OCI-LY7 (cell line): ENCODE measurements around the gene DEAF1. TPM values are rescaled to one million over a fixed set of nuclear protein-coding genes. Genes with fewer than 3 reads are reported as not detected.

ENCODE experiments used
- BruUV-seq: library from RNA; stranded (reverse); fragments of 400-500 nt; replicated peaks from 2 replicates; lab custom pipeline; 2021; lab: Mats Ljungman, UMichigan
- CTCF ChIA-PET: fragments of 300-600 bp; sonication (Branson Sonifier 250); formaldehyde crosslinking; loops from one replicate; lab custom pipeline; 2022; ENCODE audit warnings: antibody characterized with exemption; ENCODE audit not compliant: unreplicated experiment; lab: Charles Lee
- POLR2A ChIA-PET: fragments of 300-600 bp; sonication (Branson Sonifier 250); formaldehyde crosslinking; loops from one replicate; lab custom pipeline; 2022; ENCODE audit warnings: antibody characterized with exemption; lab: Charles Lee
- DNase-seq: peaks from one replicate; pipeline ENCODE4 v3.0.0-alpha.2; 2015; ENCODE audit warnings: low spot score
- H2AFZ ChIP-seq: fragments of 200-600 bp; sonication (generic), shearing (Covaris generic); 2 replicates; pipeline ENCODE4 v1.6.1; 2014; ENCODE audit warnings: mild to moderate bottlenecking, antibody characterized with exemption, low read length, moderate library complexity
- H3K27ac ChIP-seq: fragments of 200-600 bp; sonication (generic); 2 replicates; pipeline ENCODE4 v1.5.1; 2014; ENCODE audit warnings: mixed run types, low read depth, mild to moderate bottlenecking, moderate library complexity, low read length, inconsistent platforms; ENCODE audit not compliant: poor library complexity, severe bottlenecking
- H3K36me3 ChIP-seq: fragments of 200-600 bp; sonication (generic); 2 replicates; pipeline ENCODE4 v1.6.1; 2014; ENCODE audit warnings: mild to moderate bottlenecking, antibody characterized with exemption, low read length, moderate library complexity, mixed read lengths; ENCODE audit not compliant: insufficient read depth
- H3K4me1 ChIP-seq: fragments of 200-600 bp; sonication (generic); 2 replicates; pipeline ENCODE4 v1.5.1; 2014; ENCODE audit warnings: mild to moderate bottlenecking, low read length; ENCODE audit not compliant: insufficient read depth, poor library complexity, severe bottlenecking
- H3K4me2 ChIP-seq: fragments of 200-600 bp; sonication (generic); 2 replicates; pipeline ENCODE4 v1.6.1; 2014; ENCODE audit warnings: mild to moderate bottlenecking, low read length
- H3K4me3 ChIP-seq: fragments of 200-600 bp; sonication (generic); 2 replicates; pipeline ENCODE4 v1.5.1; 2014; ENCODE audit warnings: mild to moderate bottlenecking, low read depth, low read length; ENCODE audit not compliant: poor library complexity, severe bottlenecking
- H3K79me2 ChIP-seq: fragments of 200-600 bp; sonication (generic); 2 replicates; pipeline ENCODE4 v1.6.1; 2016; ENCODE audit warnings: low read depth, mild to moderate bottlenecking, low read length, moderate library complexity, mixed read lengths; ENCODE audit not compliant: insufficient read depth
- H3K9me2 ChIP-seq: fragments of 200-600 bp; sonication (generic); 2 replicates; pipeline ENCODE4 v1.6.1; 2016; ENCODE audit warnings: mild to moderate bottlenecking, low read length, mixed read lengths; ENCODE audit not compliant: insufficient read depth
- H3K9me3 ChIP-seq: fragments of 200-600 bp; sonication (generic); 2 replicates; pipeline ENCODE4 v1.6.1; 2014; ENCODE audit warnings: mild to moderate bottlenecking, mixed run types, low read length, mixed read lengths
- H4K20me1 ChIP-seq: fragments of 200-600 bp; sonication (generic); 2 replicates; pipeline ENCODE4 v1.6.1; 2014; ENCODE audit warnings: mild to moderate bottlenecking, antibody characterized with exemption, low read length, moderate library complexity, mixed read lengths; ENCODE audit not compliant: insufficient read depth
- EZH2phosphoT487 ChIP-seq: fragments of 200-600 bp; sonication (generic); IDR thresholded peaks from 2 replicates; pipeline ENCODE4 v1.6.1; 2018; ENCODE audit warnings: low read depth, borderline replicate concordance, mild to moderate bottlenecking, mixed run types, antibody characterized with exemption, low read length, moderate library complexity, mixed read lengths
- intact Hi-C: fragments of 100-400 bp; cut with micrococcal nuclease; formaldehyde crosslinking; loops from one replicate; pipeline ENCODE4 v1.10.0; 2022; ENCODE audit not compliant: unreplicated experiment
- total RNA-seq, 2 experiments: library from RNA; depleted of rRNA in 1 of 2; stranded (reverse); fragments of >200 nt in 1 of 2; shearing (Covaris generic) in 1 of 2; gene quantifications; 2 replicates each; pipeline ENCODE4 v1.2.3, GENCODE V29; 2014 to 2022
- TF ChIP-seq, protein P1 (sequence below): fragments of 200-600 bp; sonication (generic); conservative IDR thresholded peaks from 2 replicates; pipeline ENCODE4 v1.5.1; 2014; ENCODE audit warnings: mild to moderate bottlenecking, antibody characterized with exemption, low read length, moderate library complexity, mixed read lengths

Gene DEAF1
- total RNA-seq, 2 experiments from 2014 or later, result 42.7 to 66.2 TPM

DNA sequence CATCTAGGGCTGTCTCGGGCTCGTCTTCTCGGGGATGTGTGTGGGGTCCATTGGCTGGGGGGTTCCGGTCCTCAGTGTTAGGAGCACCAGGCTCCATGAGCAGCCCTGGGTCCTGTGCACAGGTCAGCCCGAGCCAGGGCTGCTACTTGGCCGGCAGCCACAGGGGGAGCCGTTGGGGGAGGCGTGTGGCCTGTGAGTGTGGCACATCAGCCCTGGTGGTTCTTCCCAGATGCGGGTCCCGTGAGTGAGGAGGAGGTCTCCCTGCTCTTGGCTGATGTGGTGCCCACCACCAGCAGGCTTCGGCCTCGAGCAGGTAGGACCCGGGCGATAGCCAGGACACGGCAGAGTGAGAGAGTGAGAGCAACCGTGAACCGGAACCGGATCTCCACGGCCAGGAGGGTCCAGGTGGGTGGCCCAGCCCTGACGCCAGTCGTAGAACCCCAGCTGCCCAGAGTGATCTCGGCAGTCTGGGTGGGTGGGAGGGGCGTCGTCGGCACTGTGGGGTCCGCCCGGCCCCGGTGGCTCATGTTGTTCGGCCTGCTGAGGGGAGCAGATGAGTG is 97.8 kb downstream of the DEAF1 start:
- H3K4me2 ChIP-seq, result no peak overlapping the region
- H4K20me1 ChIP-seq, result no peaks in the 10 kb centered on the region
- H3K9me2 ChIP-seq, result no peaks in the 10 kb centered on the region
- no TSS peak for BruUV-seq
- peaks cover 90% of the 10 kb centered on the region for H3K36me3 ChIP-seq
- H3K9me3 ChIP-seq, result no peaks in the 10 kb centered on the region
- intact Hi-C loops, result no loop called here
- no peak overlapping the region for H3K27ac ChIP-seq
- DNase-seq, result no peak
- no peaks in the 10 kb centered on the region for H3K4me1 ChIP-seq
- H3K79me2 ChIP-seq, result no peaks in the 10 kb centered on the region
- ChIA-PET POLR2A (no interaction called here), CTCF (no interaction called here)
- TF ChIP-seq, protein P1, sequence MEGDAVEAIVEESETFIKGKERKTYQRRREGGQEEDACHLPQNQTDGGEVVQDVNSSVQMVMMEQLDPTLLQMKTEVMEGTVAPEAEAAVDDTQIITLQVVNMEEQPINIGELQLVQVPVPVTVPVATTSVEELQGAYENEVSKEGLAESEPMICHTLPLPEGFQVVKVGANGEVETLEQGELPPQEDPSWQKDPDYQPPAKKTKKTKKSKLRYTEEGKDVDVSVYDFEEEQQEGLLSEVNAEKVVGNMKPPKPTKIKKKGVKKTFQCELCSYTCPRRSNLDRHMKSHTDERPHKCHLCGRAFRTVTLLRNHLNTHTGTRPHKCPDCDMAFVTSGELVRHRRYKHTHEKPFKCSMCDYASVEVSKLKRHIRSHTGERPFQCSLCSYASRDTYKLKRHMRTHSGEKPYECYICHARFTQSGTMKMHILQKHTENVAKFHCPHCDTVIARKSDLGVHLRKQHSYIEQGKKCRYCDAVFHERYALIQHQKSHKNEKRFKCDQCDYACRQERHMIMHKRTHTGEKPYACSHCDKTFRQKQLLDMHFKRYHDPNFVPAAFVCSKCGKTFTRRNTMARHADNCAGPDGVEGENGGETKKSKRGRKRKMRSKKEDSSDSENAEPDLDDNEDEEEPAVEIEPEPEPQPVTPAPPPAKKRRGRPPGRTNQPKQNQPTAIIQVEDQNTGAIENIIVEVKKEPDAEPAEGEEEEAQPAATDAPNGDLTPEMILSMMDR, result peak; percentile 48
- TF ChIP-seq EZH2phosphoT487, result no peak
- H2AFZ ChIP-seq, result no peak overlapping the region
- no peak overlapping the region for H3K4me3 ChIP-seq

DNA sequence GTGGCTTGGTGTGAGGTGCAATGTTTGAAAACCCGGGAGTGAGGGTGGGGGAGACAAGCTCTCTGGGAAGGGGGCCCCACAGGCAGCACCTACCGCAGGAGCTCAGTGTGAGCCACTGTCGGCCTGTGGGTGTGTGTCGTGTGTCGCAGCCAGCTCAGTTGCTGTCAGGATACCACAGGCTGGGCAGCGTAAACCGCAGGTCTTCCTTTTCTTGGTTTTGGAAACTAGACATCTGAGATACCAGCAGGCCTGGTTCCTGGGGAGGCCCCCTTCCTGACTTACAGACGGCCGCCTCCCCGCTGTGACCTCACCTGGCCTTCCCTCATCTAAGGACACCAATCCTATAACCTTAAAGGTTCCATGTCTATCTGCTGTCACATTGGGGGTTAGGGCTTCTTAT is 98.6 kb downstream of the DEAF1 start:
- Histone ChIP-seq H3K27ac (no peak overlapping the region), H3K9me3 (no peaks in the 10 kb centered on the region), H4K20me1 (no peaks in the 10 kb centered on the region), H3K4me3 (no peak overlapping the region), H3K79me2 (no peaks in the 10 kb centered on the region), H3K4me1 (no peaks in the 10 kb centered on the region), H3K4me2 (no peak overlapping the region), H2AFZ (no peak overlapping the region), H3K36me3 (peaks cover 87% of the 10 kb centered on the region), H3K9me2 (no peaks in the 10 kb centered on the region)
- intact Hi-C loops, result no loop called here
- TF ChIP-seq EZH2phosphoT487, result no peak
- TF ChIP-seq, protein P1, result no peak
- no TSS peak for BruUV-seq
- DNase-seq, result no peak
- ChIA-PET POLR2A (no interaction called here), CTCF (no interaction called here)

DNA sequence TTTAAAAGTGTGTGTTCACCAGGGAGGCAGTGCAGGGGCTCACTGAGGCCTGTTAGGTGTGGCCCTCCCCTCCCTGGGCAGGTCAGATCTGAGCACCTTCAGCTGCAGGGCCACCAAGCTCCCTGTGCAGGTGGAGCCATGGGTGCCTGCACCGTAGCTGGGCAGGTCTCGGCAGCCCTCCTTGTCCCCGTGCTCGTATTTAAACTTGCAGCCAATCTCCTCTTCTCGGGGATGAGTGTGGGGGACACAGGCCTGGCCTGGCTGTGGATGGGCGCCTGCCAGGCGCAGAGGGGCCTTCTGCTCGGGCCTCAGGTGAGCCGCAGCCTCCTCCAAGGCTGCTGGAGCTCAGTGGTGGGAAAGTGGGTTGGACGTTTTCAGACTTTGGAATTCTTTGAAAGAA is 99.6 kb downstream of the DEAF1 start:
- intact Hi-C loops, result no loop called here
- H2AFZ ChIP-seq, result no peak overlapping the region
- no peak for TF ChIP-seq EZH2phosphoT487

More for the DNA sequence above, 99.6 kb downstream of the DEAF1 start:
- Histone ChIP-seq H3K79me2 (no peaks in the 10 kb centered on the region), H4K20me1 (no peaks in the 10 kb centered on the region), H3K27ac (no peak overlapping the region), H3K4me3 (no peak overlapping the region), H3K4me2 (no peak overlapping the region), H3K9me2 (no peaks in the 10 kb centered on the region), H3K4me1 (no peaks in the 10 kb centered on the region), H3K36me3 (peaks cover 91% of the 10 kb centered on the region), H3K9me3 (no peaks in the 10 kb centered on the region)
- no peak for DNase-seq
- BruUV-seq, result no TSS peak
- CTCF ChIA-PET, result no interaction called here
- POLR2A ChIA-PET, result no interaction called here

Other genes with a start within 250 kb of the DEAF1 start
- 19.6 and 27.8 TPM in 2 replicates for gene PTDSS2, start 244.9 kb downstream of the DEAF1 start, total RNA-seq (2014; rRNA removed; shearing (Covaris generic))
- gene PTDSS2, start 244.9 kb downstream of the DEAF1 start, total RNA-seq (2022), result 30.3 and 32.7 TPM in 2 replicates
- gene RNH1, start 188.0 kb downstream of the DEAF1 start, total RNA-seq (2014; rRNA removed; shearing (Covaris generic)), result 57.1 and 65.7 TPM in 2 replicates
- 48.8 and 65.5 TPM in 2 replicates for gene RNH1, start 188.0 kb downstream of the DEAF1 start, total RNA-seq (2022)
- gene HRAS, start 159.6 kb downstream of the DEAF1 start, total RNA-seq (2014; rRNA removed; shearing (Covaris generic)), result 53.0 and 67.8 TPM in 2 replicates
- 40.1 and 46.9 TPM in 2 replicates for gene HRAS, start 159.6 kb downstream of the DEAF1 start, total RNA-seq (2022)
- gene LRRC56, start 157.7 kb downstream of the DEAF1 start, total RNA-seq (2014; rRNA removed; shearing (Covaris generic)), result 1.2 and 1.6 TPM in 2 replicates
- 1.5 and 2.5 TPM in 2 replicates for gene LRRC56, start 157.7 kb downstream of the DEAF1 start, total RNA-seq (2022)
- gene LMNTD2, start 134.5 kb downstream of the DEAF1 start, total RNA-seq (2014; rRNA removed; shearing (Covaris generic)), result 4.7 and 7.5 TPM in 2 replicates
- 16.9 and 17.7 TPM in 2 replicates for gene LMNTD2, start 134.5 kb downstream of the DEAF1 start, total RNA-seq (2022)
- 18.0 and 22.1 TPM in 2 replicates for gene RASSF7, start 134.3 kb downstream of the DEAF1 start, total RNA-seq (2014; rRNA removed; shearing (Covaris generic))
- gene RASSF7, start 134.3 kb downstream of the DEAF1 start, total RNA-seq (2022), result 11.8 and 15.1 TPM in 2 replicates
- gene PHRF1, start 118.8 kb downstream of the DEAF1 start, total RNA-seq (2014; rRNA removed; shearing (Covaris generic)), result 23.3 and 25.6 TPM in 2 replicates
- 43.8 and 45.4 TPM in 2 replicates for gene PHRF1, start 118.8 kb downstream of the DEAF1 start, total RNA-seq (2022)
- gene IRF7, start 79.3 kb downstream of the DEAF1 start, total RNA-seq (2014; rRNA removed; shearing (Covaris generic)), result 18.7 and 20.9 TPM in 2 replicates
- 15.8 and 16.6 TPM in 2 replicates for gene IRF7, start 79.3 kb downstream of the DEAF1 start, total RNA-seq (2022)
- gene CDHR5, start 70.3 kb downstream of the DEAF1 start, total RNA-seq (2014; rRNA removed; shearing (Covaris generic)), result not detected in 2 replicates
- gene CDHR5, start 70.3 kb downstream of the DEAF1 start, total RNA-seq (2022), result not detected in 2 replicates
- not detected in 2 replicates for gene SCT, start 68.0 kb downstream of the DEAF1 start, total RNA-seq (2014; rRNA removed; shearing (Covaris generic))
- not detected in 2 replicates for gene SCT, start 68.0 kb downstream of the DEAF1 start, total RNA-seq (2022)
- gene DRD4, start 58.0 kb downstream of the DEAF1 start, total RNA-seq (2014; rRNA removed; shearing (Covaris generic)), result 0.16 and 2.2 TPM in 2 replicates
- gene DRD4, start 58.0 kb downstream of the DEAF1 start, total RNA-seq (2022), result 3.1 and 3.5 TPM in 2 replicates
- gene TMEM80, start 594 bp upstream of the DEAF1 start, total RNA-seq (2014; rRNA removed; shearing (Covaris generic)), result 52.8 and 56.8 TPM in 2 replicates
- 51.6 and 52.7 TPM in 2 replicates for gene TMEM80, start 594 bp upstream of the DEAF1 start, total RNA-seq (2022)
- gene EPS8L2, start 11.0 kb upstream of the DEAF1 start, total RNA-seq (2014; rRNA removed; shearing (Covaris generic)), result 3.8 and 4.8 TPM in 2 replicates
- 7.1 and 9.3 TPM in 2 replicates for gene EPS8L2, start 11.0 kb upstream of the DEAF1 start, total RNA-seq (2022)
- 209 and 226 TPM in 2 replicates for gene TALDO1, start 52.2 kb upstream of the DEAF1 start, total RNA-seq (2014; rRNA removed; shearing (Covaris generic))
- 172 and 195 TPM in 2 replicates for gene TALDO1, start 52.2 kb upstream of the DEAF1 start, total RNA-seq (2022)
- 73.3 and 109 TPM in 2 replicates for gene GATD1, start 82.3 kb upstream of the DEAF1 start, total RNA-seq (2014; rRNA removed; shearing (Covaris generic))
- 117 and 141 TPM in 2 replicates for gene GATD1, start 82.3 kb upstream of the DEAF1 start, total RNA-seq (2022)
- gene CEND1, start 94.9 kb upstream of the DEAF1 start, total RNA-seq (2014; rRNA removed; shearing (Covaris generic)), result 17.5 and 17.6 TPM in 2 replicates
- 25.6 and 32.5 TPM in 2 replicates for gene CEND1, start 94.9 kb upstream of the DEAF1 start, total RNA-seq (2022)
- gene SLC25A22, start 103.1 kb upstream of the DEAF1 start, total RNA-seq (2014; rRNA removed; shearing (Covaris generic)), result 22.7 and 30.8 TPM in 2 replicates
- 46.2 and 50.9 TPM in 2 replicates for gene SLC25A22, start 103.1 kb upstream of the DEAF1 start, total RNA-seq (2022)
- 31.2 and 33.6 TPM in 2 replicates for gene PIDD1, start 110.0 kb upstream of the DEAF1 start, total RNA-seq (2014; rRNA removed; shearing (Covaris generic))
- 47.7 and 49.1 TPM in 2 replicates for gene PIDD1, start 110.0 kb upstream of the DEAF1 start, total RNA-seq (2022)
- 1,564 and 1,687 TPM in 2 replicates for gene RPLP2, start 114.7 kb upstream of the DEAF1 start, total RNA-seq (2014; rRNA removed; shearing (Covaris generic))
- gene RPLP2, start 114.7 kb upstream of the DEAF1 start, total RNA-seq (2022), result 3,121 and 3,147 TPM in 2 replicates
- 15.1 and 19.8 TPM in 2 replicates for gene PNPLA2, start 123.7 kb upstream of the DEAF1 start, total RNA-seq (2014; rRNA removed; shearing (Covaris generic))
- 41.2 and 57.5 TPM in 2 replicates for gene PNPLA2, start 123.7 kb upstream of the DEAF1 start, total RNA-seq (2022)
- gene CRACR2B, start 132.7 kb upstream of the DEAF1 start, total RNA-seq (2014; rRNA removed; shearing (Covaris generic)), result 2.2 and 2.8 TPM in 2 replicates
- gene CRACR2B, start 132.7 kb upstream of the DEAF1 start, total RNA-seq (2022), result 20.1 and 21.0 TPM in 2 replicates
- 0.28 TPM in 1 of 2 replicates, not detected in the other for gene CD151, start 137.7 kb upstream of the DEAF1 start, total RNA-seq (2014; rRNA removed; shearing (Covaris generic))
- gene CD151, start 137.7 kb upstream of the DEAF1 start, total RNA-seq (2022), result 0.84 and 1.0 TPM in 2 replicates
- 206 and 224 TPM in 2 replicates for gene POLR2L, start 147.3 kb upstream of the DEAF1 start, total RNA-seq (2014; rRNA removed; shearing (Covaris generic))
- gene POLR2L, start 147.3 kb upstream of the DEAF1 start, total RNA-seq (2022), result 64.5 and 88.3 TPM in 2 replicates
- gene TSPAN4, start 147.6 kb upstream of the DEAF1 start, total RNA-seq (2014; rRNA removed; shearing (Covaris generic)), result 8.9 and 12.1 TPM in 2 replicates
- gene TSPAN4, start 147.6 kb upstream of the DEAF1 start, total RNA-seq (2022), result 8.0 and 9.4 TPM in 2 replicates
- 30.6 and 39.4 TPM in 2 replicates for gene CHID1, start 215.6 kb upstream of the DEAF1 start, total RNA-seq (2014; rRNA removed; shearing (Covaris generic))
- 69.6 and 71.1 TPM in 2 replicates for gene CHID1, start 215.6 kb upstream of the DEAF1 start, total RNA-seq (2022)
- 22.4 and 24.9 TPM in 2 replicates for gene AP2A2, start 230.6 kb upstream of the DEAF1 start, total RNA-seq (2014; rRNA removed; shearing (Covaris generic))
- gene AP2A2, start 230.6 kb upstream of the DEAF1 start, total RNA-seq (2022), result 40.0 and 43.0 TPM in 2 replicates